ENCODE data around the gene CBLB.

The CBLB gene

GRCh38 chr3:105679951-105680350 is 188.9 kb downstream of the CBLB start:
- H3K27me3 ChIP-seq (ENCODE audit: low read depth, low read length), result no peaks in the 10 kb centered on the region
- H3K27ac ChIP-seq (ENCODE audit: low read length), result no peak overlapping the region
- no peaks in the 10 kb centered on the region for H3K9me3 ChIP-seq (ENCODE audit: insufficient read depth, low read length)
- H3K4me2 ChIP-seq (ENCODE audit: low read length), result no peak overlapping the region
- H3K36me3 ChIP-seq (replicated peaks; ENCODE audit: low read depth, low read length), result peaks cover 4% of the 10 kb centered on the region
- H3K4me3 ChIP-seq (ENCODE audit: low read length), result no peak overlapping the region
- no peak overlapping the region for H2AFZ ChIP-seq (ENCODE audit: low read depth, low read length)
- TF ChIP-seq CTCF (IDR thresholded peaks at IDR 0.05; ENCODE audit: low read depth, low read length) (no peak), EZH2phosphoT487 (IDR thresholded peaks at IDR 0.05; ENCODE audit: low read depth) (no peak)
- no peaks in the 10 kb centered on the region for H4K20me1 ChIP-seq (ENCODE audit: insufficient read depth, low read length)
- H3K4me1 ChIP-seq (ENCODE audit: low read length), result no peaks in the 10 kb centered on the region
- H3K79me2 ChIP-seq (ENCODE audit: low read length), result no peaks in the 10 kb centered on the region
- H3K9ac ChIP-seq (ENCODE audit: low read length), result no peak overlapping the region

- Histone ChIP-seq H3K9ac (ENCODE audit: low read length) (no peak overlapping the region), H2AFZ (ENCODE audit: low read depth, low read length) (no peak overlapping the region), H3K4me2 (ENCODE audit: low read length) (no peak overlapping the region), H3K4me1 (ENCODE audit: low read length) (no peaks in the 10 kb centered on the region), H3K79me2 (ENCODE audit: low read length) (no peaks in the 10 kb centered on the region), H3K9me3 (ENCODE audit: insufficient read depth, low read length) (no peaks in the 10 kb centered on the region), H3K4me3 (ENCODE audit: low read length) (no peak overlapping the region), H4K20me1 (ENCODE audit: insufficient read depth, low read length) (no peaks in the 10 kb centered on the region), H3K36me3 (replicated peaks; ENCODE audit: low read depth, low read length) (peaks cover 4% of the 10 kb centered on the region), H3K27me3 (ENCODE audit: low read depth, low read length) (no peaks in the 10 kb centered on the region), H3K27ac (ENCODE audit: low read length) (no peak overlapping the region)
- no peak for TF ChIP-seq EZH2phosphoT487 (IDR thresholded peaks at IDR 0.05; ENCODE audit: low read depth)
- no peak for TF ChIP-seq CTCF (IDR thresholded peaks at IDR 0.05; ENCODE audit: low read depth, low read length)
Measured at GRCh38 chr3:105678017-105678416, 190.8 kb downstream of the CBLB start.

- Histone ChIP-seq H3K27me3 (ENCODE audit: low read depth, low read length) (no peaks in the 10 kb centered on the region), H3K4me1 (ENCODE audit: low read length) (no peaks in the 10 kb centered on the region), H3K9me3 (ENCODE audit: insufficient read depth, low read length) (no peaks in the 10 kb centered on the region), H3K79me2 (ENCODE audit: low read length) (no peaks in the 10 kb centered on the region), H3K9ac (ENCODE audit: low read length) (no peak overlapping the region), H4K20me1 (ENCODE audit: insufficient read depth, low read length) (no peaks in the 10 kb centered on the region), H3K36me3 (replicated peaks; ENCODE audit: low read depth, low read length) (peaks cover 4% of the 10 kb centered on the region), H3K4me3 (ENCODE audit: low read length) (no peak overlapping the region), H2AFZ (ENCODE audit: low read depth, low read length) (no peak overlapping the region), H3K27ac (ENCODE audit: low read length) (no peak overlapping the region), H3K4me2 (ENCODE audit: low read length) (no peak overlapping the region)
- no peak for TF ChIP-seq EZH2phosphoT487 (IDR thresholded peaks at IDR 0.05; ENCODE audit: low read depth)
- no peak for TF ChIP-seq CTCF (IDR thresholded peaks at IDR 0.05; ENCODE audit: low read depth, low read length)
Measured at GRCh38 chr3:105676621-105677300, 192.1 kb downstream of the CBLB start.

- no peaks in the 10 kb centered on the region for H3K4me1 ChIP-seq (ENCODE audit: low read length)
Measured at GRCh38 chr3:105674437-105675065, 194.3 kb downstream of the CBLB start.

More at GRCh38 chr3:105674437-105675065, 194.3 kb downstream of the CBLB start:
- Histone ChIP-seq H3K27me3 (ENCODE audit: low read depth, low read length) (no peaks in the 10 kb centered on the region), H3K4me2 (ENCODE audit: low read length) (no peak overlapping the region), H3K4me3 (ENCODE audit: low read length) (no peak overlapping the region), H3K9me3 (ENCODE audit: insufficient read depth, low read length) (no peaks in the 10 kb centered on the region), H4K20me1 (ENCODE audit: insufficient read depth, low read length) (no peaks in the 10 kb centered on the region), H3K9ac (ENCODE audit: low read length) (no peak overlapping the region), H3K36me3 (replicated peaks; ENCODE audit: low read depth, low read length) (peaks cover 4% of the 10 kb centered on the region), H3K27ac (ENCODE audit: low read length) (no peak overlapping the region), H3K79me2 (ENCODE audit: low read length) (no peaks in the 10 kb centered on the region), H2AFZ (ENCODE audit: low read depth, low read length) (no peak overlapping the region)
- no peak for TF ChIP-seq EZH2phosphoT487 (IDR thresholded peaks at IDR 0.05; ENCODE audit: low read depth)
- no peak for TF ChIP-seq CTCF (IDR thresholded peaks at IDR 0.05; ENCODE audit: low read depth, low read length)

All from OCI-LY3 (cell line).